Gastroesophageal sphincter (tissue), 3 donors: ENCODE data around the gene ARMC8.

Source experiments
- EP300 ChIP-seq: sonication (generic); formaldehyde crosslinking; IDR thresholded peaks from one replicate; pipeline ENCODE4 v1.6.1; 2017; ENCODE audit warnings: antibody characterized with exemption, mild to moderate bottlenecking
- POLR2A ChIP-seq, 2 donors: fragments of 450-650 bp; IDR thresholded peaks; one replicate each; pipeline ENCODE4 v1.6.1; 2017; ENCODE audit warnings: antibody characterized with exemption in 2 of 2, mild to moderate bottlenecking in 2 of 2, moderate library complexity in 1 of 2
- POLR2AphosphoS5 ChIP-seq: sonication (generic); formaldehyde crosslinking; IDR thresholded peaks from one replicate; pipeline ENCODE4 v1.6.1; 2017; ENCODE audit warnings: antibody characterized with exemption
- TF ChIP-seq, protein P1 (sequence below), 4 experiments: fragments of 200-600 bp in 2 of 4; fragments of 450-650 bp in 2 of 4; sonication (generic) in 1 of 4; IDR thresholded peaks; one replicate each; pipeline ENCODE4 v1.5.1; 2017 to 2019; ENCODE audit warnings: antibody characterized with exemption in 4 of 4, mild to moderate bottlenecking in 2 of 4, moderate library complexity in 2 of 4

GRCh38 chr3:138172625-138173024 lies 14.5 kb upstream of the ARMC8 start:
- TF ChIP-seq, protein P1, sequence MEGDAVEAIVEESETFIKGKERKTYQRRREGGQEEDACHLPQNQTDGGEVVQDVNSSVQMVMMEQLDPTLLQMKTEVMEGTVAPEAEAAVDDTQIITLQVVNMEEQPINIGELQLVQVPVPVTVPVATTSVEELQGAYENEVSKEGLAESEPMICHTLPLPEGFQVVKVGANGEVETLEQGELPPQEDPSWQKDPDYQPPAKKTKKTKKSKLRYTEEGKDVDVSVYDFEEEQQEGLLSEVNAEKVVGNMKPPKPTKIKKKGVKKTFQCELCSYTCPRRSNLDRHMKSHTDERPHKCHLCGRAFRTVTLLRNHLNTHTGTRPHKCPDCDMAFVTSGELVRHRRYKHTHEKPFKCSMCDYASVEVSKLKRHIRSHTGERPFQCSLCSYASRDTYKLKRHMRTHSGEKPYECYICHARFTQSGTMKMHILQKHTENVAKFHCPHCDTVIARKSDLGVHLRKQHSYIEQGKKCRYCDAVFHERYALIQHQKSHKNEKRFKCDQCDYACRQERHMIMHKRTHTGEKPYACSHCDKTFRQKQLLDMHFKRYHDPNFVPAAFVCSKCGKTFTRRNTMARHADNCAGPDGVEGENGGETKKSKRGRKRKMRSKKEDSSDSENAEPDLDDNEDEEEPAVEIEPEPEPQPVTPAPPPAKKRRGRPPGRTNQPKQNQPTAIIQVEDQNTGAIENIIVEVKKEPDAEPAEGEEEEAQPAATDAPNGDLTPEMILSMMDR (IDR thresholded peaks at IDR 0.05): no peak
- TF ChIP-seq POLR2AphosphoS5: no peak
- no peak for TF ChIP-seq EP300
- TF ChIP-seq POLR2A (IDR thresholded peaks at IDR 0.05): no peak
